HG03025 (cell line): ENCODE data around the gene KIAA0513.
"Not testable (repeated sequence)": the region's sequence is repeated elsewhere in the genome, so short reads cannot be mapped to it uniquely, and the experiment has no call there.

ENCODE experiments used
- ATAC-seq: cut with Tn5 transposase; IDR thresholded peaks from one replicate; pipeline ENCODE4 v1.9.1; 2021; ENCODE audit warnings: mild to moderate bottlenecking, moderate library complexity; ENCODE audit not compliant: unreplicated experiment, low FRiP score

The KIAA0513 gene

GRCh38 chr16:85103114-85104079 is 75.8 kb downstream of the KIAA0513 start:
- ATAC-seq = no peak

- no peak for ATAC-seq
Measured at GRCh38 chr16:85104147-85104546, 76.6 kb downstream of the KIAA0513 start.

GRCh38 chr16:85104821-85105391 is 77.3 kb downstream of the KIAA0513 start:
- ATAC-seq = no peak

GRCh38 chr16:85105475-85105874 is 77.9 kb downstream of the KIAA0513 start:
- ATAC-seq = no peak

- ATAC-seq = no peak
Measured at GRCh38 chr16:85107083-85107482, 79.5 kb downstream of the KIAA0513 start.

- no peak for ATAC-seq
Measured at GRCh38 chr16:85107532-85107931, 79.9 kb downstream of the KIAA0513 start.

GRCh38 chr16:85110105-85110504 is 82.5 kb downstream of the KIAA0513 start:
- ATAC-seq = no peak

- ATAC-seq = no peak
Measured at GRCh38 chr16:85111184-85111583, 83.6 kb downstream of the KIAA0513 start.

- no peak for ATAC-seq
Measured at GRCh38 chr16:85112364-85112763, 84.8 kb downstream of the KIAA0513 start, which contains the start of gene CIBAR2. TSS of gene CIBAR2 (minus strand) at chr16:85112472. CDS start at chr16:85112352, 120 bp downstream.

GRCh38 chr16:85113168-85113733 is 85.7 kb downstream of the KIAA0513 start:
- ATAC-seq = no peak

- no peak for ATAC-seq
Measured at GRCh38 chr16:85113913-85114312, 86.3 kb downstream of the KIAA0513 start.

GRCh38 chr16:85114909-85115567 is 87.4 kb downstream of the KIAA0513 start:
- peak; percentile 45 for ATAC-seq

- ATAC-seq = no peak
Measured at GRCh38 chr16:85117418-85117817, 89.8 kb downstream of the KIAA0513 start.

- ATAC-seq = no peak
Measured at GRCh38 chr16:85120006-85120340, 92.4 kb downstream of the KIAA0513 start.

- not testable (repeated sequence) for ATAC-seq
Measured at GRCh38 chr16:85123441-85123840, 95.8 kb downstream of the KIAA0513 start.

- ATAC-seq = no peak
Measured at GRCh38 chr16:85123891-85124635, 96.5 kb downstream of the KIAA0513 start.

GRCh38 chr16:85124636-85125346 is 97.2 kb downstream of the KIAA0513 start:
- no peak for ATAC-seq

- ATAC-seq = no peak
Measured at GRCh38 chr16:85125570-85126393, 98.2 kb downstream of the KIAA0513 start.

- no peak for ATAC-seq
Measured at GRCh38 chr16:85126394-85126704, 98.8 kb downstream of the KIAA0513 start.
